GM19239 (cell line): ENCODE measurements around the gene GREM1.

Source experiments
- DNase-seq: peaks from one replicate; pipeline ENCODE4 v3.0.0; 2011; ENCODE audit warnings: low spot score; ENCODE audit not compliant: insufficient read length
- FAIRE-seq: peaks from 2 replicates; lab custom pipeline; 2011; peaks lifted over from hg19 to GRCh38; lab: Jason Lieb, UNC

GREM1 gene

GRCh38 chr15:32767236-32767635 lies 49.4 kb downstream of the GREM1 start:
- DNase-seq (no peak), FAIRE-seq (no peak)

GRCh38 chr15:32774022-32774421 lies 56.2 kb downstream of the GREM1 start:
- FAIRE-seq (no peak), DNase-seq (no peak)

GRCh38 chr15:32775103-32775502 lies 57.3 kb downstream of the GREM1 start:
- DNase-seq (no peak), FAIRE-seq (no peak)

- FAIRE-seq (no peak), DNase-seq (no peak)
These were observed 60.8 kb downstream of the GREM1 start for GRCh38 chr15:32778391-32779176.

- DNase-seq (no peak), FAIRE-seq (no peak)
These were observed 64.0 kb downstream of the GREM1 start for GRCh38 chr15:32781781-32782180.

GRCh38 chr15:32784581-32784980 lies 66.8 kb downstream of the GREM1 start:
- DNase-seq: no peak
- FAIRE-seq: no peak

GRCh38 chr15:32786906-32787305 lies 69.1 kb downstream of the GREM1 start:
- FAIRE-seq: no peak
- DNase-seq: no peak

- no peak for DNase-seq
- no peak for FAIRE-seq
These were observed 70.1 kb downstream of the GREM1 start for GRCh38 chr15:32787949-32788348.

- no peak for FAIRE-seq
These were observed 72.7 kb downstream of the GREM1 start for GRCh38 chr15:32790352-32790999.

GRCh38 chr15:32792436-32792835 lies 74.6 kb downstream of the GREM1 start:
- DNase-seq (no peak), FAIRE-seq (no peak)

More at GRCh38 chr15:32790352-32790999, 72.7 kb downstream of the GREM1 start:
- DNase-seq: no peak
